ENCODE measurements around the gene IL9R.
"Not testable (repeated sequence)": the region's sequence is repeated elsewhere in the genome, so short reads cannot be mapped to it uniquely, and the experiment has no call there.

IL9R gene

DNA sequence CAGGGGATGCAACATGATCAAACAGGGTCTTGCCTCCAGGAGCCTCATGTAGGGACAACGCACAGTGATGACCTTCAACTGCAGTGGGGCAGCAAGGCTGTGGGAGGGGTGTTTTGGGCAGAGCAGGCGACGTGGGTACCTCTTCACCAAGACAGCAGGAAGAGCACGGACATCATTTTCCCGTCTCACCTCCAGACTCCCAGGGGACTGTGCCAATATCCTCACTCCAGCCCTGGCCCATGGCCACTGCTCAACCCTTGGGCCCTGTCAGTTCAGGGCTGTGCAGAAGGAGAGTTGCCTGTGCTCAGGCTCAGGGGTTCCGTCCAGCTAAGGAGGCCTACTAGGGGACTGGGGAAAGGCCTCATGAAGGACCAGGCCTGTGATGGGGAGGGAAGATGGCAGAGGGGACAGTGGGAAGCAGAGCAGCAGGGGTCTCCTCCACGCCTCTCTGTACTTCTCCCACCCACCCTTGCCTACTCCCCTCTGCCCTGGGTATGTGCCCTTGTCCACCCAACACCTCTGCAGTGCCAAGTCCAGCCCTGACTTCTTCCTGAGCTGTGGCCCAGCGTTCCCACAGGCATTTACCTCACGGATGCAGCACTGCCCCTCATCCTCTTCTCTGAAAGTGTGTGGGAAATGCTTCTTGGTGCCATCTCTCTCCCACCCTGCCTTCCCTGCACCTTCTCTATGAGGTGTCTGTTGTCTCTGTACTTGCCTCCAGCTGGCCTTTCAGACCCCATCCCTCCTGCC lies 1.4 kb downstream of the IL9R start:
- no peak for DNase-seq

DNA sequence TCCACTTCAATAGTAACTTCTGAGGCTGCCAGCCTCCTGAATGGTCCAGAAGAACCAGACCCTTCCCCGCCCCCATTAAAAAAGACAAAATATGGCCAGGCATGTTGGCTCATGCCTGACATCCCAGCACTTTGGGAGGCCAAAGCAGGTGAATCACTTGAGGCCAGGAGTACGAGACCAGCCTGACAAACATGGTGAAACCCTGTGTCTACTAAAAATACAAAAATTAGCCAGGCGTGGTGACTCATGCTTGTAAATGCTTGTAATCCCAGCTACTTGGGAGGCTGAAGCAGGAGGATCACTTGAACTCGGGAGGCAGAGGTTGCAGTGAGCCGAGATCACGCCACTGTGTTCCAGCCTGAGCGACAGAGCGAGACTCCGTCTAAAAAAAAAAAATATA lies 2.3 kb downstream of the IL9R start:
- not testable (repeated sequence) for DNase-seq

DNA sequence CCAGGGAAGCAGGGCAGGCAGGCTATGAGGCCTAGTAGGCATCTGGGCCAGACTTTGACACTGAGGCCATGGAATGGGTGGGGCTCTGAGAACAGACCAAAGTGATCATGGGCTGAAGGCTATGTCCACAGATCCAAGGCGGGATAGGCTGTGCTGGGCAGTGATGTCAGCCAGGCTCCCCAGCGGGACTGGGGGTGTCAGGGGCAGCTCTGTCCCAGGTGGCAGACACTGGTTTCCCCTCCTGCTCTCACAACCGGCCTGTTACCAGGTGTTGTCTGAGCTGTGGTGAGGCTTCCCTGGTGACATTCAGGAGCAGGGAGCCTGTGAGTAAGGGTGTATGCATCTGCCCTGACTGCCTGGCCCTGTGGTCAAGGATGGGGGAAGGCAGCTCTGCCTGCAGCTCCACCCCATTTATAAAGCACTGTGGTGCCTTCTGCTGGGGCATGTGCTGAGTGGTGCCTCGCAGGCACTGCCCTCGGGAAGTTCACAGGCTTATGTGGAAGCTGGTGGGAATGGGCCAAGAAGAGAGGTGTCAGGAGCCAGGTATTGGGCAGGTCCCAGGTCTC lies 2.9 kb downstream of the IL9R start:
- DNase-seq, result no peak

DNA sequence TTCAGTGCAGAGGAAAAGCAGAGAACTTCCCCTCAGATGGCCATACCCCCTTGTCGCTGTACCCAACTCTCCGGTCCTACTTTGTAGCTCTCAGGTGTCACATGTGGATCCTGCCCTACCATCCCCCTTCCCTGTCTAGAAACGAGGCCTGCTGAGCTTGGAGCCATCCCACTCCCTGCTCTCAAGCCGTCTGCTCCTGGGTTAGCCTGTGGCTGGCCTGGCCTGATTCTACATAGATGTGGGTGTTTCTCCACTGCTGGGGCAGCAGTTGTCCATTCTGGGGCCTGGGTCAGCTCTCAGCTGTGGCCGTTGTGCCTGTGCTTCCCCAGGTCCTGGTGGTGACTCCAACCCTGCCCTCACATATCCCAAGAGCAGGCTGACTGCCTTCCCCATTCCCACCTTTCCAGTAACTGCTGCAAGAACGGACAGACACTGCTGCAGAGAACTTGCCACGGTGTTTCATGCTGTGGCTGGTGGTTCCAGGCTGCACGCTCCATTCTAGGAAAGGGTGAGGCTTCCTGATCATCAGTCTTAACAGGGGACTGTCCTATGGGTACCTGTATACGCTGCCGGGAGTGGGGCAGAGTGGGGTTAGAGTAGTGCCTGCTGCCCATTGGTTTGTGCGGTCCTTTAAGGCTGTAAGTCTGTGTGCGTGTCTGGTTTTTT lies 3.6 kb downstream of the IL9R start:
- DNase-seq, result no peak

DNA sequence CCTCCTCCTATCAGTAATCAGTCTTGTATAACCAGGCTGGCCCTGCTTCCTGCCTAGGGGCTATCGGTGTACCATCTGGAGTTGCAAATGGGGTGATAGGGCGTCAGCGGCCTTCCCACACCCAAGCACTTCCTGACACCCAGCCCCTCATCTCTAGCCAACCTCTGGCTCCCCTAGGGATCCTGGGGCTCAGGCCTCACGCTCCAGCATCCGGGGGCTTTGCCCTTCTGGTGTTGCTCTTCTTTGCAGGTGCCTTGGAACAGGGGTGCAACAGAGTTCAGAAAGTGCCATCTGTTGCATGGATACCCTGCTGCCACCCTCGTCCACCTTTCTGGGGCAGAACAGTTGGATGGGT lies 4.1 kb downstream of the IL9R start:
- no peak for DNase-seq

DNA sequence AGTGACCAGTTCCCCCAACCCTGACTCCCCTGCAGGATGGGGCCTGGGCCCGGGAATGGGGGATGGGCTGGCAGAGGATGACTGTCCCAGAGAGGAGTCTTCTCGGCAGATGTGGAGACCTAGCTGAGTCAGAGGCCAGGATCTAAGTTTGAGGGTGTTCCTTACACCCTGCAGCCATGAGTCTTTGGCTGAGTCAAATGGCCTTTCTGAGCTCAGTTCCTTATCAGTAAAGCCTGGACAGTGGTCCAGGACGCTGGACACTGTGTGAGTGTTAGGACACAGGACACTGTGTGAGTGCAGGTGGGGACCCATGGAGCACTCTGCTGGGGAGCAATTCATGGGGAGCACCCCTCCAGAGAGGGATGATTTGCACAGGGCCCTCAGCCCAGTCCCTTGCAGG lies 5.0 kb downstream of the IL9R start:
- no peak for DNase-seq

DNA sequence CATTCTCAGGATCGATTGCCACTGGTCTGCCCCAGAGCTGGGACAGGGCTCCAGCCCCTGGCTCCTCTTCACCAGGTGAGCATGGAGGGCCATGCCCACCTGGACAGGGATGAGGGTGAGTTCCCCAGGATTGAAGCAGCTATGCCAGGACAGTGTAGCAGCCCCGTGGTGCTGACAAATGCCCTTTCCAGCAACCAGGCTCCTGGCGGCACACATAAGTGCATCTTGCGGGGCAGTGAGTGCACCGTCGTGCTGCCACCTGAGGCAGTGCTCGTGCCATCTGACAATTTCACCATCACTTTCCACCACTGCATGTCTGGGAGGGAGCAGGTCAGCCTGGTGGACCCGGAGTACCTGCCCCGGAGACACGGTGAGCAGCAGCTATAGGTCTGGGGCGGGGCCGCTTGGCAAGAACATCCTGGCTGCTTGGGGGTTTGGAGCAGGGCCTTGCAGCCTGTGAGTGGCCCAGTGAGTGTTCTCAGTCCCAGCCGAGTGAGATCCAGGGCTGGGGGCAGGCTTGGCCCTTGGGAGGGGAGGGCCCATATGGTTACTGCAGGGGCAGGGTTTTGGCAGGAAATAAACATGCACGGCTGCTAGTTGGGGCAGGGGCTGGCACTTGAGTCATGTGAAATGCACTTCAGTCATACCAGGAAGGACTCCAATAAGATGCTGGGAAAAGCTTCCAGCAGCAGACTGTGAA lies 6.1 kb downstream of the IL9R start:
- no peak for DNase-seq

DNA sequence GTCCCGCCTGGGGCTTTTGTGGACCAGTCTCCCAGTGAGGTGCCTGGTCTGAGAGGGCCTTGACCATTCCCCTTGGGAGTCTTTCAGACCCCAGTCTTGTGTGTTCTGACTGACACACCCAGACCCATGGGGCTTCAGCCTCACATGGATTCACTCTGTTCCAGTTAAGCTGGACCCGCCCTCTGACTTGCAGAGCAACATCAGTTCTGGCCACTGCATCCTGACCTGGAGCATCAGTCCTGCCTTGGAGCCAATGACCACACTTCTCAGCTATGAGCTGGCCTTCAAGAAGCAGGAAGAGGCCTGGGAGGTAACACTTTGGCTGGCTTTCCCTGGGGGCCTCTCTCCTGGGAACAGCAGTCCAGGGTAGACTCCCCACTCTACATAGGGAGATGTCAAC lies 6.8 kb downstream of the IL9R start:
- no peak for DNase-seq

DNA sequence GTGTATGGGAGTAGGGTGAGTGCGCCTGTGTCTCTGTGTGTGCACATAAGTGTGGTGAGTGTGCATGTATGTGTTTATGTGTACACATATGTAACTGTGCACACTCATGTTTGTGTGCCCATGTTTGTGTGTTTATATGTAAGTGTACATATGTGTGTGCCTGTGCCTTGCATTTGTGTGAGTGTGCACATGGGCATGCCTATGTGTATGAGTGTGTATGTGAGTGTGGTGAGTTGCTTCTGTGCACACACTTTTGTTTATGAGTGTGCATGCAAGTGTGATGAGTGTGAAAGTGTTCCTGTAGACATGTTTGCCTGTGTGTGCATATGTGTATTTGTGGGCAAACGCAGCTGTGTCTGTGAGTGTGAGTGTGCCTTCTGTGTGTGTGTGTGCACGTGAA lies 7.2 kb downstream of the IL9R start:
- no peak for DNase-seq

DNA sequence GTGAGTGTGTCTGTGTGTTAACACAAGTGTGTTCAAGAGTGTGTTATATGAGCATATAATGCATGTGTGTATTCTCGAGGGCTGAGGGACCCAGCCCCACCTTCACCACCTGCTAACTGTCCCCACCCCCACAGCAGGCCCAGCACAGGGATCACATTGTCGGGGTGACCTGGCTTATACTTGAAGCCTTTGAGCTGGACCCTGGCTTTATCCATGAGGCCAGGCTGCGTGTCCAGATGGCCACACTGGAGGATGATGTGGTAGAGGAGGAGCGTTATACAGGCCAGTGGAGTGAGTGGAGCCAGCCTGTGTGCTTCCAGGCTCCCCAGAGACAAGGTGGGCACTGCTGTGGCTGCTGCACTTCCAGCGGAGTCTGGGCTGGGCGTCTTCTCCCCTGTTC lies 7.6 kb downstream of the IL9R start:
- no peak for DNase-seq

DNA sequence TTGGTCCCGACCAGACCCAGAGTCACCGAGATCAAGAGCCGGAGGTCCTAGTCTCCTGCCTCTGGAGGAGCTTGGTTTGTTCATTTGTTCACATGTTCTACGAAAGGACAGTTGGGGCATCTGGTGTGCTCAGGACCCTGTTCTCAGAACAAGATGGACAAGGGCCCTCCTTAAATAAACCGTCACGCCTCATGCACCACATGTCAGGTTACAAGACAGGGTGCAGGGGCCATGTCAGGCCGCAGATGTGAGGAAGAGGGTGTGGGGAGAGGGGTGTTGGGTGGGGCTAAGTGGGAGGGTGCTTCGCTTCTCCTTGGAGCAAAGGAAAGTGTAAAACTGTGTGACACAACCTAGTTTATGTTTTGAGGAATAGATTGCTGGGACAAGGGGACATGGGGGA lies 9.0 kb downstream of the IL9R start:
- not testable (repeated sequence) for DNase-seq

DNA sequence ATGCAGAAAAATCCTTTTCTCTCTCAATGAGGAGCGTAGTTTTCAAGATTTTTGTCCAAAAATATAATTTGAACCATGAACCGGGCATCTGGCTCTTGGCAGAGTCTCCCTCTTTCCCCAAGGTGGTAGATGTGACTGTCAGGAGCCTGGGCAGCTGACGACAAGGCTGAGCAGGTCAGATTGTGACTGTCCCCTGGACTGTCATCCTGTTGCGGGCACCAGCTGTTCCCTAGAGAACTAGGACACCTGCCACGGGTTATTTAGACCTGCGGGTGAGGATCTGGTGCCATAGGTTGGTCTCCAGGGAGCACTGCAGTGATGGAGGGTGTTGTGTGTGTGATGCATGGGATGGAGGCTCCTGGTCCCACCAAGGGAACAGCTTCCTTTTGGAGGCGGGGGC lies 10.9 kb downstream of the IL9R start:
- not testable (repeated sequence) for DNase-seq

DNA sequence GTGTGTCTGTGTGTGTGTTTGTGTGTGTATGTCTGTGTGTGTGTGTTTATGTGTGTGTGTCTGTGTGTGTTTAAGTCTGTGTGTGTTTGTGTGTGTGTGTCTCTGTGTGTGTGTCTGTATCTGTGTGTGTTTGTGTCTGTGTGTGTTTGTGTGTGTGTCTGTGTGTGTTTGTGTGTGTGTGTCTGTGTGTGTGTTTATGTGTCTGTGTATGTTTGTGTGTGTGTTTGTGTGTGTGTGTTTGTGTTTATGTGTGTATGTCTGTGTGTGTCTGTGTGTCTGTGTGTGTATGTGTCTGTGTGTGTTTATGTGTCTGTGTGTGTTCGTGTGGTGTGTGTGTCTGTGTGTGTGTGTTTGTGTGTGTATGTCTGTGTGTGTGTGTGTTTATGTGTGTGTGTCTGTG lies 11.4 kb downstream of the IL9R start:
- DNase-seq, result no peak

DNA sequence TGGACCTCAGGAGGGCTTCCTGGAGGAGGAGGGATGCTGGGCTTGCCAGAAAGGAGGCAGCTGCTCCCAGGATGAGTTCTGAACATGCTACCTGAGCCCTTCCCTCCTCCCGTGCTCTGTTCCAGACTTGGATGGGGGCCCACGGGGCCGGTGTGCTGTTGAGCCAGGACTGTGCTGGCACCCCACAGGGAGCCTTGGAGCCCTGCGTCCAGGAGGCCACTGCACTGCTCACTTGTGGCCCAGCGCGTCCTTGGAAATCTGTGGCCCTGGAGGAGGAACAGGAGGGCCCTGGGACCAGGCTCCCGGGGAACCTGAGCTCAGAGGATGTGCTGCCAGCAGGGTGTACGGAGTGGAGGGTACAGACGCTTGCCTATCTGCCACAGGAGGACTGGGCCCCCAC lies 12.2 kb downstream of the IL9R start:
- not testable (repeated sequence) for DNase-seq

DNA sequence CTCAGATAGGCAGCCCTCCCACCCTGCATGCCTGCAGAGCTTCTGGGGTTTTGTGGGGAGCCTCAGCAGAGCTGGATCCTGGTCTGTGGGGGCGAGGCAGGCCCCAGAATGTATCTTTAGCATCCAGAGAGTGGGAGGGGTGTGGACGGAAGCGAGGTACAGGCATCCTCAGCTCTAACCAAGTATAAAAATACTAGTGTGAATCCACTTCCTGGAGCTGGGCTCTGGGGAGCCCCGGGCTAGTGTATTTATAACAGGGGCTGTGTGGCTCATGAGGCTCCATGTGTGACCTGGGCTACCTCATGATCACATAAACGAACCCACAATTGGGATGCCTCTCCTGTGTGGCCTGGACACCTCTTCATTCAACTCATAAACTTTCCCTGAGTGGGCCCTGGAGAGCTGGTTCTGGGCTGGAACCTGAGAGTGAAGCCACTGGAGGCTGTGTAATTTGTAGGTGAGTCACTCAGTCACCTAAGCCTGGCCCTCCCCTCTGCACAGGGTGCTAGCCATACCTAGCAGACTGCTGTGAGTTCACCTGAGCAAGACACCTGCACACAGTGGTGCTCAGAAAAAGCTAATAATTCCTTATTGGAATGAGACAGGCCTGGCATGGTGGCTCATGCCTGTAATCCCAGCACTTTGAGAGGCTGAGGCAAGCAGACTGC lies 15.9 kb downstream of the IL9R start:
- DNase-seq, result not testable (repeated sequence)

DNA sequence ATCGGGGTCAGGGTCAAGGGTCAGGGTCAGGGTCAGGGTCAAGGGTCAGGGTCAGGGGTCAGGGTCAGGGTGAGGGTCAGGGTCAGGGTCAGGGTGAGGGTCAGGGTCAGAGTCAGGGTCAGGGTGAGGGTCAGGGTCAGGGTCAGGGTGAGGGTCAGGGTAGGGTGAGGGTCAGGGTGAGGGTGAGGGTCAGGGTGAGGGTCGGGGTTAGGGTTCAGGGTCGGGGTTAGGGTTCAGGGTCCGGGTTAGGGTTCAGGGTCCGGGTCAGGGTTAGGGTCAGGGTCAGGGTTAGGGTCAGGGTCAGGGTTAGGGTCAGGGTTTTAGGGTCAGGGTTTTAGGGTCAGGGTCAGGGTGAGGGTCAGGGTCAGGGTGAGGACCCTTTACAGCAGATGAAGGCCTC lies 22.4 kb downstream of the IL9R start:
- not testable (repeated sequence) for DNase-seq

DNA sequence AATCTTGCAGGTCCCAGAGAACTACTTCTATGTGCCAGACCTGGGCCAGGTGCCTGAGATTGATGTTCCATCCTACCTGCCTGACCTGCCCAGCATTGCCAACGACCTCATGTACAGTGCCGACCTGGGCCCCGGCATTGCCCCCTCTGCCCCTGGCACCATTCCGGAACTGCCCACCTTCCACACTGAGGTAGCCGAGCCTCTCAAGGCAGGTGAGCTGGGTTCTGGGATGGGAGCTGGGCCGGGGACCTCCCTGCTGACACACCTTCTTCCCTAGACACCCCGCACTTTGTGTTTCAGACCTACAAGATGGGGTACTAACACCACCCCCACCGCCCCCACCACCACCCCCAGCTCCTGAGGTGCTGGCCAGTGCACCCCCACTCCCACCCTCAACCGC lies 25.5 kb downstream of the IL9R start:
- DNase-seq, result not testable (repeated sequence)

DNA sequence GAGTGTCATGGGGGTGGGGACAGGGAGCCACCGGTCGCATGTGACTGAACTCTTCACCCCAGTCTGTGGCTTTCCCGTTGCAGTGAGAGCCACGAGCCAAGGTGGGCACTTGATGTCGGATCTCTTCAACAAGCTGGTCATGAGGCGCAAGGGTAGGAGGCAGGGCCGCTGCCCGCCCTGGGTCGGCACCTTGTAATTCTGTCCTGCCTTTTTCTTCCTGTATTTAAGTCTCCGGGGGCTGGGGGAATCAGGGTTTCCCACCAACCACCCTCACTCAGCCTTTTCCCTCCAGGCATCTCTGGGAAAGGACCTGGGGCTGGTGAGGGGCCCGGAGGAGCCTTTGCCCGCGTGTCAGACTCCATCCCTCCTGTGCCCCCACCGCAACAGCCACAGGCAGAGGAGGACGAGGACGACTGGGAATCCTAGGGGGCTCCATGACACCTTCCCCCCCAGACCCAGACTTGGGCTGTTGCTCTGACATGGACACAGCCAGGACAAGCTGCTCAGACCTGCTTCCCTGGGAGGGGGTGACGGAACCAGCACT lies 27.5 kb downstream of the IL9R start:
- not testable (repeated sequence) for DNase-seq

DNA sequence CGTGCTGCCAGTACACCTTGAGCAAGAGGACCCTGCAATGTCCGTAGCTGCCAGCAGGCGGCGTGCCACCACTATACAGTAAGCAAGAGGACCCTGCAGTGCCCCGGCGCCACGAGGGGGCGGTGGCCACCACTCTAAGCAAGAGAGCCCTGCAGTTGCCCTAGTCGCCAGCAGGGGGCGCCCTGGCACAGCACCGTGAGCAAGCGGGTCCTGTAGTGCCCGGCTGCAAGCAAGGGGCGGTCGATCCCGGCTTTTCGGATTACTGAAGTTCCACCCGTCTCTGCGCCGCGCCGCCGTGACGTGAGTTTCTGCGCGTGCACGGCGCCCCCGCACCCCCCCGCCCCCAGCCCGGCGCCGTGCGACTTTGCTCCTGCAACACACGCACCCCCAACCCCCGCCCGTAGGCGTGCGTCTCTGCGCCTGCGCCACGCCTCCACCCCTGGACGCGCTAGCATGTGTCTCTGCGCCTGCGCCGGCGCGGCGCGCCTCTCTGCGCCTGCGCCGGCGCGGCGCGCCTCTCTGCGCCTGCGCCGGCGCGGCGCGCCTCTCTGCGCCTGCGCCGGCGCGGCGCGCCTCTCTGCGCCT lies 31.2 kb downstream of the IL9R start:
- not testable (repeated sequence) for DNase-seq

DNA sequence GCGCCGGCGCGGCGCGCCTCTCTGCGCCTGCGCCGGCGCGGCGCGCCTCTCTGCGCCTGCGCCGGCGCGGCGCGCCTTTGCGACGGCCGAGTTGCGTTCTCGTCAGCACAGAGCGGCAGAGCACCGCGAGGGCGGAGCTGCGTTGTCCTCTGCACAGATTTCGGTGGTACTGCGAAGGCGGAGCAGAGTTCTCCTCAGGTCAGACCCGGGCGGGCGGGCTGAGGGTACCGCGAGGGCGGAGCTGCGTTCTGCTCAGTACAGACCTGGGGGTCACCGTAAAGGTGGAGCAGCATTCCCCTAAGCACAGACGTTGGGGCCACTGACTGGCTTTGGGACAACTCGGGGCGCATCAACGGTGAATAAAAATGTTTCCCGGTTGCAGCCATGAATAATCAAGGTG lies 31.8 kb downstream of the IL9R start:
- not testable (repeated sequence) for DNase-seq

DNA sequence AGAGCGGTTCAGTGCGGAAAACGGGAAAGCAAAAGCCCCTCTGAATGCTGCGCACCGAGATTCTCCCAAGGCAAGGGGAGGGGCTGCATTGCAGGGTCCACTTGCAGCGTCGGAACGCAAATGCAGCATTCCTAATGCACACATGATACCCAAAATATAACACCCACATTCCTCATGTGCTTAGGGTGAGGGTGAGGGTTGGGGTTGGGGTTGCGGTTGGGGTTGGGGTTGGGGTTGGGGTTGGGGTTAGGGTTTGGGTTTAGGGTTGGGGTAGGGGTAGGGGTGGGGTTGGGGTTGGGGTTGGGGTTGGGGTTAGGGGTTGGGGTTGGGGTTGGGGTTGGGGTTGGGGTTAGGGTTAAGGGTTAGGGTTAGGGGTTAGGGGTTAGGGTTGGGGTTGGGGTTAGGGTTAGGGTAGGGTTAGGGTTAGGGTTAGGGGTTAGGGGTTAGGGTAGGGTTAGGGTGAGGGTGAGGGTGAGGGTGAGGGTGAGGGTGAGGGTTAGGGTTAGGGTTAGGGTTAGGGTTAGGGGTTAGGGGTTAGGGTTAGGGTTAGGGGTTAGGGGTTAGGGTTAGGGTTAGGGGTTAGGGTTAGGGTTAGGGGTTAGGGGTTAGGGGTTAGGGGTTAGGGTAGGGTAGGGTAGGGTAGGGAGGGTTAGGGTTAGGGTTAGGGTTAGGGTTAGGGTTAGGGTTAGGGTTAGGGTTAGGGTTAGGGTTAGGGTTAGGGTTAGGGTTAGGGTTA lies 32.4 kb downstream of the IL9R start:
- DNase-seq, result not testable (repeated sequence)

DNA sequence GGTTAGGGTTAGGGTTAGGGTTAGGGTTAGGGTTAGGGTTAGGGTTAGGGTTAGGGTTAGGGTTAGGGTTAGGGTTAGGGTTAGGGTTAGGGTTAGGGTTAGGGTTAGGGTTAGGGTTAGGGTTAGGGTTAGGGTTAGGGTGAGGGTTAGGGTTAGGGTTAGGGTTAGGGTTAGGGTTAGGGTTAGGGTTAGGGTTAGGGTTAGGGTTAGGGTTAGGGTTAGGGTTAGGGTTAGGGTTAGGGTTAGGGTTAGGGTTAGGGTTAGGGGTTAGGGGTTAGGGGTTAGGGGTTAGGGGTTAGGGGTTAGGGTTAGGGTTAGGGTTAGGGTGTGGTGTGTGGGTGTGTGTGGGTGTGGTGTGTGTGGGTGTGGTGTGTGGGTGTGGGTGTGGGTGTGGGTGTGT lies 33.0 kb downstream of the IL9R start:
- DNase-seq, result not testable (repeated sequence)
